NCI-H2227 (cell line): Measurements from ENCODE around the gene C11orf97.
A peak's percentile ranks its signal among the peaks of the same experiment; 100 is the strongest.
"Not testable (repeated sequence)": the region's sequence is repeated elsewhere in the genome, so short reads cannot be mapped to it uniquely, and the experiment has no call there.

ENCODE experiments used
- DNase-seq: peaks from one replicate; lab custom pipeline; 2025; ENCODE audit not compliant: unreplicated experiment; lab: John Stamatoyannopoulos, UW

C11orf97 gene

GRCh38 chr11:94511932-94512781, at the start of gene C11orf97:
C11orf97 (plus strand) TSS chr11:94512461; CDS start chr11:94512529, 68 bp downstream.
- peak; percentile 72 for DNase-seq

- no peak for DNase-seq
Measured at GRCh38 chr11:94469416-94469815, 42.8 kb upstream of the C11orf97 start.

- DNase-seq = no peak
Measured at GRCh38 chr11:94472916-94473799, 39.1 kb upstream of the C11orf97 start.

GRCh38 chr11:94477624-94478023, 34.6 kb upstream of the C11orf97 start:
- no peak for DNase-seq

GRCh38 chr11:94481342-94481741, 30.9 kb upstream of the C11orf97 start:
- no peak for DNase-seq

- no peak for DNase-seq
Measured at GRCh38 chr11:94486068-94486467, 26.2 kb upstream of the C11orf97 start.

GRCh38 chr11:94493281-94494125, 18.8 kb upstream of the C11orf97 start, which contains the start of the genes ANKRD49 and MRE11:
ANKRD49 (plus strand) TSS chr11:94493984; CDS start chr11:94496694, 2,710 bp downstream.
MRE11 (minus strand) TSS chr11:94493844; CDS start chr11:94492801, 1,043 bp downstream.
- peak; percentile 97 for DNase-seq

- no peak for DNase-seq
Measured at GRCh38 chr11:94494126-94494680, 18.1 kb upstream of the C11orf97 start.

- no peak for DNase-seq
Measured at GRCh38 chr11:94500181-94500580, 12.1 kb upstream of the C11orf97 start.

GRCh38 chr11:94501522-94501921, 10.7 kb upstream of the C11orf97 start:
- no peak for DNase-seq

GRCh38 chr11:94504689-94505293, 7.5 kb upstream of the C11orf97 start:
- peak; percentile 37 for DNase-seq

GRCh38 chr11:94506513-94506912, 5.7 kb upstream of the C11orf97 start:
- not testable (repeated sequence) for DNase-seq

- no peak for DNase-seq
Measured at GRCh38 chr11:94507485-94507884, 4.8 kb upstream of the C11orf97 start.

- DNase-seq = peak; percentile 39
Measured at GRCh38 chr11:94513091-94513490, 830 bp downstream of the C11orf97 start.

GRCh38 chr11:94515398-94515797, 3.1 kb downstream of the C11orf97 start:
- DNase-seq = no peak

GRCh38 chr11:94516725-94517124, 4.5 kb downstream of the C11orf97 start:
- no peak for DNase-seq

- DNase-seq = no peak
Measured at GRCh38 chr11:94518300-94518699, 6.0 kb downstream of the C11orf97 start.

GRCh38 chr11:94519478-94520084, 7.3 kb downstream of the C11orf97 start:
- peak; percentile 37 for DNase-seq

- no peak for DNase-seq
Measured at GRCh38 chr11:94521684-94522083, 9.4 kb downstream of the C11orf97 start.
